K562 (cell line): ENCODE results near the gene RABL6. TPM values are rescaled to one million over a fixed set of nuclear protein-coding genes. Genes with fewer than 3 reads are reported as not detected.
A peak's percentile ranks its signal among the peaks of the same experiment; 100 is the strongest.

Experiments used
- BRCA1 ChIP-seq, 2 experiments: fragments of 450-650 bp in 1 of 2; sonication (generic) in 1 of 2; formaldehyde crosslinking in 1 of 2; IDR thresholded peaks; 2 replicates each; pipeline versions ENCODE4 v1.5.0 to v1.6.1; 2017 to 2020; ENCODE audit warnings: mild to moderate bottlenecking in 1 of 2, missing genetic modification reagents in 1 of 2
- CAMTA2 ChIP-seq: fragments of 250-450 bp; sonication (Bioruptor Pico); conservative IDR thresholded peaks from 2 replicates; pipeline ENCODE4 v1.5.1; 2022
- CBX2 ChIP-seq: fragments of 200-600 bp; sonication (generic); IDR thresholded peaks from one replicate; pipeline ENCODE4 v1.6.1; 2012; ENCODE audit warnings: mild to moderate bottlenecking, low read length, inconsistent platforms; ENCODE audit not compliant: insufficient read depth, poor library complexity, severe bottlenecking
- CGGBP1 ChIP-seq: fragments of 250-450 bp; sonication (Bioruptor Pico); IDR thresholded peaks from 2 replicates; pipeline ENCODE4 v1.9.0; 2021; ENCODE audit warnings: mild to moderate bottlenecking
- CHD4 ChIP-seq: fragments of 200-600 bp; sonication (generic); IDR thresholded peaks from 3 replicates; pipeline ENCODE4 v1.6.1; 2012; ENCODE audit warnings: low read depth, mild to moderate bottlenecking, mixed read lengths, low read length, inconsistent platforms; ENCODE audit not compliant: insufficient read depth, insufficient replicate concordance, poor library complexity, severe bottlenecking
- CREB3L1 ChIP-seq: fragments of 450-650 bp; IDR thresholded peaks from 2 replicates; pipeline ENCODE4 v1.6.1; 2014; ENCODE audit warnings: low read depth, mild to moderate bottlenecking, moderate library complexity, borderline replicate concordance
- ESRRA ChIP-seq: fragments of 450-650 bp; IDR thresholded peaks from 2 replicates; pipeline ENCODE4 v1.6.1; 2014; ENCODE audit warnings: low read depth, mild to moderate bottlenecking, moderate library complexity, borderline replicate concordance
- KLF10 ChIP-seq: fragments of 250-450 bp; sonication (Bioruptor Pico); IDR thresholded peaks from 2 replicates; pipeline ENCODE4 v1.6.1; 2021; ENCODE audit warnings: matching md5 sums
- KLF16 ChIP-seq: IDR thresholded peaks from 2 replicates; pipeline ENCODE4 v1.6.1; 2016; ENCODE audit warnings: antibody characterized with exemption
- L3MBTL2 ChIP-seq: fragments of 450-650 bp; IDR thresholded peaks from 2 replicates; pipeline ENCODE4 v1.6.1; 2016; ENCODE audit warnings: mild to moderate bottlenecking, moderate library complexity
- MED1 ChIP-seq: sonication (generic); formaldehyde crosslinking; IDR thresholded peaks from 2 replicates; pipeline ENCODE4 v1.8.1; 2023; ENCODE audit warnings: missing genetic modification reagents, borderline replicate concordance
- NCOA6 ChIP-seq: fragments of 450-650 bp; IDR thresholded peaks from 2 replicates; pipeline ENCODE4 v1.6.1; 2017; ENCODE audit warnings: mild to moderate bottlenecking
- NONO ChIP-seq, 2 experiments: fragments of 200-400 bp in 1 of 2; fragments of 450-650 bp in 1 of 2; formaldehyde crosslinking in 1 of 2; IDR thresholded peaks; 2 replicates each; pipeline ENCODE4 v1.6.1; 2017; ENCODE audit warnings: low read depth in 2 of 2, mild to moderate bottlenecking in 2 of 2, moderate library complexity in 2 of 2, low read length in 1 of 2
- POLR2A ChIP-seq: fragments of 450-650 bp; conservative IDR thresholded peaks from 2 replicates; pipeline ENCODE4 v1.6.1; 2016
- PREB ChIP-seq: sonication (generic); formaldehyde crosslinking; IDR thresholded peaks from 2 replicates; pipeline ENCODE4 v1.8.1; 2023; ENCODE audit warnings: mild to moderate bottlenecking, missing genetic modification reagents
- RBM39 ChIP-seq: fragments of 200-400 bp; formaldehyde crosslinking; optimal IDR thresholded peaks from 2 replicates; pipeline ENCODE3; 2018; ENCODE audit warnings: low read depth, low read length
- SMARCE1 ChIP-seq: fragments of 450-650 bp; IDR thresholded peaks from 2 replicates; pipeline ENCODE4 v1.7.1; 2016; ENCODE audit warnings: mild to moderate bottlenecking
- SNRNP70 ChIP-seq: fragments of 200-400 bp; formaldehyde crosslinking; optimal IDR thresholded peaks from 2 replicates; pipeline ENCODE3; 2017; ENCODE audit warnings: low read depth, low read length
- TCFL5 ChIP-seq: fragments of 250-450 bp; sonication (Bioruptor Pico); conservative IDR thresholded peaks from 2 replicates; pipeline ENCODE4 v1.6.1; 2021; ENCODE audit warnings: mild to moderate bottlenecking, moderate library complexity, matching md5 sums
- TGIF2 ChIP-seq: sonication (generic); formaldehyde crosslinking; IDR thresholded peaks from 2 replicates; pipeline ENCODE4 v1.8.1; 2022; ENCODE audit warnings: mild to moderate bottlenecking, missing genetic modification reagents, moderate library complexity
- XRCC5 ChIP-seq: fragments of 200-400 bp; formaldehyde crosslinking; IDR thresholded peaks from 2 replicates; pipeline ENCODE4 v1.6.1; 2017; ENCODE audit warnings: low read depth, mild to moderate bottlenecking, low read length
- ZNF263 ChIP-seq: sonication (generic); formaldehyde crosslinking; IDR thresholded peaks from 2 replicates; pipeline ENCODE4 v1.8.0; 2022; ENCODE audit warnings: mild to moderate bottlenecking, missing genetic modification reagents, borderline replicate concordance
- ZNF436 ChIP-seq: fragments of 250-450, 450-650 bp; sonication (Bioruptor Pico); formaldehyde crosslinking; IDR thresholded peaks from 2 replicates; pipeline ENCODE4 v1.7.0; 2020; ENCODE audit warnings: mild to moderate bottlenecking
- ZNF583 ChIP-seq: fragments of 250-450 bp; sonication (Bioruptor Pico); IDR thresholded peaks from 2 replicates; pipeline ENCODE4 v1.4.0; 2020
- ZNF76 ChIP-seq: fragments of 250-450 bp; sonication (Bioruptor Pico); IDR thresholded peaks from 2 replicates; pipeline ENCODE4 v1.4.0; 2020; ENCODE audit warnings: mild to moderate bottlenecking, moderate library complexity, borderline replicate concordance
- ZNF77 ChIP-seq: fragments of 250-450 bp; sonication (Bioruptor Pico); IDR thresholded peaks from 2 replicates; pipeline ENCODE4 v1.5.0; 2020
- ZNF780A ChIP-seq: fragments of 250-450 bp; sonication (Bioruptor Pico); IDR thresholded peaks from 2 replicates; pipeline ENCODE4 v1.5.0; 2021; ENCODE audit warnings: mild to moderate bottlenecking
- polyA plus RNA-seq, 8 experiments: library from polyadenylated mRNA; depleted of rRNA in 4 of 8; stranded (reverse) in 5 of 8; unstranded in 3 of 8; fragments of >200 nt; fragmentation: Nextera tagmentation in 2 of 8; fragmentation: Illumina TruSeq in 1 of 8; extraction: Ambion mirVana in 2 of 8; extraction: Trizol in 1 of 8; gene quantifications; 2 replicates each; pipeline versions ENCODE4 v1.2.1 to v1.2.3, GENCODE V29; 2011 to 2014; ENCODE audit warnings: inconsistent platforms in 1 of 8, missing spikeins in 1 of 8
- total RNA-seq, 7 experiments: library from RNA; depleted of rRNA in 6 of 7; stranded (reverse); fragments of >200 nt in 6 of 7; fragmentation: Illumina TruSeq in 2 of 7; extraction: Trizol in 2 of 7; gene quantifications; 2 replicates each; pipeline versions ENCODE4 v1.2.1 to v1.2.3, GENCODE V29; 2011 to 2021; ENCODE audit warnings: low replicate concordance in 1 of 7

RABL6 gene
- total and polyA plus RNA-seq, 9 of the 15 experiments (the other 6 are each of a cell fraction or from before 2014, with no cell fraction given), result 5.6 to 181 (median 84.5) TPM

- no peak for TF ChIP-seq CGGBP1 (CRISPR knock-in tag)
- no peak for TF ChIP-seq ZNF583 (CRISPR knock-in tag)
- peak; percentile 25; the same call in 1 of the 2 replicates for TF ChIP-seq TGIF2 (CRISPR knock-in tag)
- TF ChIP-seq RBM39, result peak; percentile 39
- TF ChIP-seq CBX2, result no peak
- peak; percentile 44; the same call in 1 of the 2 replicates for TF ChIP-seq ESRRA
- TF ChIP-seq SNRNP70, result peak; percentile 55
- TF ChIP-seq ZNF436 (CRISPR knock-in tag), result no peak
- TF ChIP-seq NCOA6, result no peak
- TF ChIP-seq SMARCE1, result peak; percentile 14; the same call in 1 of the 2 replicates
- no peak for TF ChIP-seq NONO (IDR thresholded peaks at IDR 0.05; ENCODE audit: low read depth in 2 of 2, low read length in 1 of 2)
- no peak for TF ChIP-seq ZNF780A (CRISPR knock-in tag)
- TF ChIP-seq XRCC5, result peak; percentile 78; the same call in 1 of the 2 replicates
- TF ChIP-seq KLF10 (CRISPR knock-in tag), result no peak
- TF ChIP-seq ZNF263 (CRISPR knock-in tag), result peak; percentile 59; the same call in 1 of the 2 replicates
- peak; percentile 70 for TF ChIP-seq KLF16
- no peak for TF ChIP-seq CREB3L1
- TF ChIP-seq ZNF77 (CRISPR knock-in tag), result no peak
- 0 out of 2 replicates have a peak, but pooled peaks have one; percentile 27 for TF ChIP-seq PREB
- no peak for TF ChIP-seq CHD4
- no peak for TF ChIP-seq BRCA1 (IDR thresholded peaks at IDR 0.05)
- TF ChIP-seq BRCA1 (CRISPR knock-in tag; IDR thresholded peaks at IDR 0.05), result no peak
- TF ChIP-seq L3MBTL2, result peak; percentile 59
- TF ChIP-seq CAMTA2 (CRISPR knock-in tag), result no peak
- peak; percentile 77; the same call in 1 of the 2 replicates for TF ChIP-seq ZNF76 (CRISPR knock-in tag)
- no peak for TF ChIP-seq MED1 (CRISPR knock-in tag)
- TF ChIP-seq POLR2A, result no peak; the same call in 1 of the 2 replicates
- TF ChIP-seq TCFL5, result no peak
These were observed 16.1 kb upstream of the RABL6 start (continued) for GRCh38 chr9:136791516-136792276.
